Endodermal cell (in vitro differentiated cells): ENCODE measurements around the gene RPS5. TPM values are rescaled to one million over a fixed set of nuclear protein-coding genes. Genes with fewer than 3 reads are reported as not detected.
"Not testable (repeated sequence)": the region's sequence is repeated elsewhere in the genome, so short reads cannot be mapped to it uniquely, and the experiment has no call there.

Source experiments
- DNase-seq: peaks from one replicate; pipeline ENCODE4 v3.0.0-alpha.2; 2017
- H3K27ac ChIP-seq: 2 replicates; pipeline ENCODE4 v1.5.1; 2013; ENCODE audit warnings: mild to moderate bottlenecking, low read depth, low read length, moderate library complexity
- H3K27me3 ChIP-seq: 2 replicates; pipeline ENCODE4 v1.6.1; 2013; ENCODE audit warnings: mild to moderate bottlenecking, low read length, moderate library complexity; ENCODE audit not compliant: insufficient read depth, control insufficient read depth, poor library complexity, severe bottlenecking
- H3K36me3 ChIP-seq: 2 replicates; pipeline ENCODE4 v1.7.0; 2013; ENCODE audit warnings: mild to moderate bottlenecking, low read length, moderate library complexity; ENCODE audit not compliant: control insufficient read depth, insufficient read depth
- H3K4me1 ChIP-seq: one replicate; pipeline ENCODE4 v1.7.0; 2013; ENCODE audit warnings: low read length; ENCODE audit not compliant: control insufficient read depth, insufficient read depth
- H3K4me3 ChIP-seq: 2 replicates; pipeline ENCODE4 v1.5.1; 2013; ENCODE audit warnings: mild to moderate bottlenecking, low read length, moderate library complexity
- H3K9ac ChIP-seq: 2 replicates; pipeline ENCODE4 v1.6.1; 2013; ENCODE audit warnings: mild to moderate bottlenecking, low read length, moderate library complexity; ENCODE audit not compliant: poor library complexity, severe bottlenecking; ENCODE audit errors: extremely low read depth
- H3K9me3 ChIP-seq: 2 replicates; pipeline ENCODE4 v1.6.1; 2013; ENCODE audit warnings: mild to moderate bottlenecking, low read length, moderate library complexity; ENCODE audit not compliant: control insufficient read depth
- H3K27ac Mint-ChIP-seq: 2 replicates; pipeline ENCODE4 v1.8.0; 2020; ENCODE audit warnings: mixed read lengths
- H3K27me3 Mint-ChIP-seq: 2 replicates; pipeline ENCODE4 v1.8.0; 2021; ENCODE audit warnings: mild to moderate bottlenecking, mixed read lengths; ENCODE audit not compliant: insufficient read depth
- H3K36me3 Mint-ChIP-seq: 2 replicates; pipeline ENCODE4 v1.8.0; 2020; ENCODE audit warnings: low read depth, mixed read lengths
- H3K4me1 Mint-ChIP-seq: 2 replicates; pipeline ENCODE4 v1.8.0; 2020; ENCODE audit warnings: mixed read lengths
- H3K4me3 Mint-ChIP-seq: 2 replicates; pipeline ENCODE4 v1.8.0; 2020; ENCODE audit warnings: mild to moderate bottlenecking, moderate library complexity, mixed read lengths
- H3K9me3 Mint-ChIP-seq: 2 replicates; pipeline ENCODE4 v1.8.0; 2020; ENCODE audit warnings: mild to moderate bottlenecking, mixed read lengths
- WGBS, 2 experiments: methylation state at CpG; one replicate each; pipeline versions ENCODE4 v1.1.5 to v1.1.7; 2013; ENCODE audit warnings: missing lambda C conversion rate in 2 of 2, mixed read lengths in 1 of 2; ENCODE audit not compliant: insufficient coverage in 1 of 2, insufficient read length in 1 of 2; 5-methylcytosine and 5-hydroxymethylcytosine counted together
- microRNA-seq: library from miRNA; unstranded; fragments of <30 nt; microRNA quantifications from one replicate; pipeline ENCODE4 v1.2.0, GENCODE V29; 2020; ENCODE audit warnings: borderline microRNAs expressed
- total RNA-seq, 2 donors: library from RNA; stranded (reverse); fragmentation: NEBNext Ultra II Directional in 1 of 2; extraction: Animal tissue kit (Norgen Biotek cat#: 25700) in 1 of 2; gene quantifications; 2 replicates in 1 of 2; 3 replicates in 1 of 2; pipeline ENCODE4 v1.2.1, GENCODE V29; 2021
- TF ChIP-seq, protein P1 (sequence below): fragments of 200-600 bp; sonication (generic); conservative IDR thresholded peaks from 2 replicates; pipeline ENCODE4 v1.5.0; 2021; ENCODE audit warnings: antibody characterized with exemption, mild to moderate bottlenecking

Gene RPS5
- total RNA-seq, 2 donors from 2014 or later = 896 to 1,039 TPM

DNA sequence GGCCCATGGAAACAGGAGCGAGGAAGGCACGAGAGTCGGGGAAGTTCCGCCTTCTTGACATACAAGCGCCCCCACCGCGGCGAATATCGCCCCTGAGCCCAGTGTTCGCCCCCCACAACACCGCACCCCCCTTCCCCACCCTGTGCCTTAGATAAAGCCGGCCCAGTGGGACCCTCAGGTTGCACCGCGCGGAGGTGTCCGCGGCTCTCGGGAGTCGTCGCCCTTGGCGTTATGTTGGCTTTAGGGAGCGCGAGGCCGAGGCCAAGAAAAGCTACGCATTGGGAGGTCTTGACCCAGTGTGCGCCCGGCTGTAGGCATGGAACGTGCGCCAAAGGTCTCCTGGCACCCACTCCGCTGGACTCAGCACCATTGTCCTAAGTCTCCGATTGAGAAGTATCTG is 53.5 kb downstream of the RPS5 start:
- Histone ChIP-seq H3K27ac (no peak overlapping the region), H3K9ac (no peak overlapping the region)
- H3K9me3 Mint-ChIP-seq = peaks cover 72% of the 10 kb centered on the region

DNA sequence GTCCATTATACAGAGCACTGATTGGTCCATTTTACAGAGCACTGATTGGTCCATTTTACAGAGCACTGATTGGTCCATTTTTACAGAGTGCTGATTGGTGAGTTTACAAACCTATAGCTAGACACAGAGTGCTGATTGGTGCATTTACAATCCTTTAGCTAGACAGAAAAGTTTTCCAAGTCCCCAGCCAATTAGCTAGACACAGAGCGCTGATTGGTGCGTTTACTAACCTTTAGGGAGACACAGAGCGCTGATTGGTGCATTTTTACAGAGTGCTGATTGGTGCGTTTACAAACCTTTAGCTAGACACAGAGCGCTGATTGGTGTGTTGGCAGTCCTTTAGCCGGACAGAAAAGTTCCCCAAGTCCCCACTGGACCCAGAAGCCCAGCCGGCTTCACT is 55.9 kb downstream of the RPS5 start:
- H3K36me3 ChIP-seq, H3K9ac ChIP-seq, DNase-seq, H3K27ac Mint-ChIP-seq, H3K4me3 ChIP-seq, H3K4me3 Mint-ChIP-seq, H3K27ac ChIP-seq, H3K36me3 Mint-ChIP-seq, H3K4me1 Mint-ChIP-seq, H3K4me1 ChIP-seq: not testable (repeated sequence)
- peaks cover 28% of the 10 kb centered on the region for H3K9me3 ChIP-seq
- peaks cover 66% of the 10 kb centered on the region for H3K9me3 Mint-ChIP-seq
- WGBS, 2 experiments = 86 to 87% methylated on average over 6 to 7 of the region's 7 CpGs
- peaks cover 41% of the 10 kb centered on the region for H3K27me3 ChIP-seq
- peaks cover 81% of the 10 kb centered on the region for H3K27me3 Mint-ChIP-seq

More for the DNA sequence above, 53.5 kb downstream of the RPS5 start:
- H3K4me3 ChIP-seq = peak overlapping the region; percentile 88
- H3K9me3 ChIP-seq = peaks cover 52% of the 10 kb centered on the region
- H3K4me1 ChIP-seq = no peaks in the 10 kb centered on the region
- H3K4me3 Mint-ChIP-seq = peak overlapping the region; percentile 59
- H3K4me1 Mint-ChIP-seq = no peaks in the 10 kb centered on the region
- H3K27me3 Mint-ChIP-seq = peaks cover 65% of the 10 kb centered on the region
- peak overlapping the region; percentile 44 for H3K27ac Mint-ChIP-seq
- peaks cover 34% of the 10 kb centered on the region for H3K27me3 ChIP-seq
- no peak for DNase-seq
- WGBS, 2 experiments = 50 to 87% methylated on average over 14 to 31 of the region's 31 CpGs
- H3K36me3 Mint-ChIP-seq = peaks cover 30% of the 10 kb centered on the region
- peaks cover 15% of the 10 kb centered on the region for H3K36me3 ChIP-seq
- TF ChIP-seq, protein P1, sequence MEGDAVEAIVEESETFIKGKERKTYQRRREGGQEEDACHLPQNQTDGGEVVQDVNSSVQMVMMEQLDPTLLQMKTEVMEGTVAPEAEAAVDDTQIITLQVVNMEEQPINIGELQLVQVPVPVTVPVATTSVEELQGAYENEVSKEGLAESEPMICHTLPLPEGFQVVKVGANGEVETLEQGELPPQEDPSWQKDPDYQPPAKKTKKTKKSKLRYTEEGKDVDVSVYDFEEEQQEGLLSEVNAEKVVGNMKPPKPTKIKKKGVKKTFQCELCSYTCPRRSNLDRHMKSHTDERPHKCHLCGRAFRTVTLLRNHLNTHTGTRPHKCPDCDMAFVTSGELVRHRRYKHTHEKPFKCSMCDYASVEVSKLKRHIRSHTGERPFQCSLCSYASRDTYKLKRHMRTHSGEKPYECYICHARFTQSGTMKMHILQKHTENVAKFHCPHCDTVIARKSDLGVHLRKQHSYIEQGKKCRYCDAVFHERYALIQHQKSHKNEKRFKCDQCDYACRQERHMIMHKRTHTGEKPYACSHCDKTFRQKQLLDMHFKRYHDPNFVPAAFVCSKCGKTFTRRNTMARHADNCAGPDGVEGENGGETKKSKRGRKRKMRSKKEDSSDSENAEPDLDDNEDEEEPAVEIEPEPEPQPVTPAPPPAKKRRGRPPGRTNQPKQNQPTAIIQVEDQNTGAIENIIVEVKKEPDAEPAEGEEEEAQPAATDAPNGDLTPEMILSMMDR = no peak

Small RNAs within 50 kb of the gene (microRNA-seq; reads per million reads assigned to microRNA genes)
- gene MIR4754 = not detected

Other genes starting within 250 kb of the RPS5 start
- 10 to 100 TPM; 16.7 to 24.7 TPM for gene ZNF329, start 236.5 kb upstream of the RPS5 start, total RNA-seq
- 10 to 100 TPM; 23.2 to 24.9 TPM for gene ZNF274, start 204.2 kb upstream of the RPS5 start, total RNA-seq
- gene ZNF544, start 158.4 kb upstream of the RPS5 start, total RNA-seq = 10 to 100 TPM; 65.7 to 80.2 TPM
- gene ZNF8, start 108.3 kb upstream of the RPS5 start, total RNA-seq = 10 to 100 TPM; 14.4 to 16.1 TPM
- 10 to 100 TPM; 27.5 to 28.0 TPM for gene ERVK3-1, start 81.9 kb upstream of the RPS5 start, total RNA-seq
- gene ZSCAN22, start 60.3 kb upstream of the RPS5 start, total RNA-seq = 1 to 10 TPM; 3.8 TPM
- gene A1BG, start 33.8 kb upstream of the RPS5 start, total RNA-seq = 10 to 100 TPM; 12.6 to 16.4 TPM
- gene ZNF497, start 24.5 kb upstream of the RPS5 start, total RNA-seq = 1 to 10 TPM; 5.2 to 5.9 TPM
- gene ZNF837, start 6.2 kb upstream of the RPS5 start, total RNA-seq = 1 to 10 TPM; 3.1 to 3.8 TPM
- under 1 TPM; 0.82 to 0.92 TPM for gene RNF225, start 8.4 kb downstream of the RPS5 start, total RNA-seq
- gene ZNF584, start 21.4 kb downstream of the RPS5 start, total RNA-seq = 10 to 100 TPM; 10.3 to 14.8 TPM
- gene ZNF132, start 52.9 kb downstream of the RPS5 start, total RNA-seq = 1 to 10 TPM in 1 of 2 donors, under 1 TPM in 1; 0.71 to 1.2 TPM
- gene ZNF324B, start 64.4 kb downstream of the RPS5 start, total RNA-seq = 1 to 10 TPM; 5.4 to 6.0 TPM
- 1 to 10 TPM; 7.0 to 8.7 TPM for gene ZNF324, start 79.8 kb downstream of the RPS5 start, total RNA-seq
- gene ZNF446, start 89.1 kb downstream of the RPS5 start, total RNA-seq = 10 to 100 TPM; 10.4 to 10.7 TPM
- gene SLC27A5, start 124.7 kb downstream of the RPS5 start, total RNA-seq = 10 to 100 TPM; 13.6 to 15.3 TPM
- gene ZBTB45, start 132.5 kb downstream of the RPS5 start, total RNA-seq = 10 to 100 TPM; 19.0 to 19.4 TPM
- 100 to 1,000 TPM; 809 to 859 TPM for gene TRIM28, start 156.8 kb downstream of the RPS5 start, total RNA-seq
- 100 to 1,000 TPM in 1 of 2 donors, 10 to 100 TPM in 1; 97.7 to 147 TPM for gene CHMP2A, start 167.8 kb downstream of the RPS5 start, total RNA-seq
- gene UBE2M, start 171.3 kb downstream of the RPS5 start, total RNA-seq = 100 to 1,000 TPM in 1 of 2 donors, 10 to 100 TPM in 1; 90.8 to 116 TPM
- gene MZF1, start 186.1 kb downstream of the RPS5 start, total RNA-seq = 10 to 100 TPM; 24.3 to 33.1 TPM